VCaP (cell line): ENCODE measurements around the gene DAD1.
A peak's percentile ranks its signal among the peaks of the same experiment; 100 is the strongest.

Experiments used
- H3K27ac ChIP-seq: fragments of 450-650 bp; 2 replicates; pipeline ENCODE4 v1.5.1; 2017
- TF ChIP-seq, protein P1 (sequence below): fragments of 450-650 bp; conservative IDR thresholded peaks from 2 replicates; pipeline ENCODE4 v1.5.1; 2017; ENCODE audit warnings: mild to moderate bottlenecking, moderate library complexity

The DAD1 gene

DNA sequence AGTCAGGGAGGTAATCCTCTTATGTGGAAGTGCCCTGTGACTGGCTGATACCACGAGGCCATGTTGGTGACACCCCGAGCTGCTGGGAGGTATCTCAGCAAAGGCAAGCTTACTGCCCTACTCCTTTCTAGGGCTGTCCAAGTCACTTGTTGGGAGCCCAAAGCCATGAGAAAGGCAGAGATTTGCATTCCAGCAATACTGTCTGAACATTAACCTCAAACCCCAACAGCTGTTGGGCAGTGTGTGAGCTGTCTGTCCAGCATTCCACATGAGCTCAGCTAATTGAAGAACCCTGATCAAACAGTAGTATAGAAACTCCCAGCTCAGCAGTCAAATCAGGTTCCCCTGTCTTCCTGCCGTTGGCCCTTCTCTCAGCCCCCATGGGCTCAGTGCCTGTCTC, 18.3 kb upstream of the DAD1 start:
- no peak overlapping the region for H3K27ac ChIP-seq
- TF ChIP-seq, protein P1, sequence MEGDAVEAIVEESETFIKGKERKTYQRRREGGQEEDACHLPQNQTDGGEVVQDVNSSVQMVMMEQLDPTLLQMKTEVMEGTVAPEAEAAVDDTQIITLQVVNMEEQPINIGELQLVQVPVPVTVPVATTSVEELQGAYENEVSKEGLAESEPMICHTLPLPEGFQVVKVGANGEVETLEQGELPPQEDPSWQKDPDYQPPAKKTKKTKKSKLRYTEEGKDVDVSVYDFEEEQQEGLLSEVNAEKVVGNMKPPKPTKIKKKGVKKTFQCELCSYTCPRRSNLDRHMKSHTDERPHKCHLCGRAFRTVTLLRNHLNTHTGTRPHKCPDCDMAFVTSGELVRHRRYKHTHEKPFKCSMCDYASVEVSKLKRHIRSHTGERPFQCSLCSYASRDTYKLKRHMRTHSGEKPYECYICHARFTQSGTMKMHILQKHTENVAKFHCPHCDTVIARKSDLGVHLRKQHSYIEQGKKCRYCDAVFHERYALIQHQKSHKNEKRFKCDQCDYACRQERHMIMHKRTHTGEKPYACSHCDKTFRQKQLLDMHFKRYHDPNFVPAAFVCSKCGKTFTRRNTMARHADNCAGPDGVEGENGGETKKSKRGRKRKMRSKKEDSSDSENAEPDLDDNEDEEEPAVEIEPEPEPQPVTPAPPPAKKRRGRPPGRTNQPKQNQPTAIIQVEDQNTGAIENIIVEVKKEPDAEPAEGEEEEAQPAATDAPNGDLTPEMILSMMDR = no peak

DNA sequence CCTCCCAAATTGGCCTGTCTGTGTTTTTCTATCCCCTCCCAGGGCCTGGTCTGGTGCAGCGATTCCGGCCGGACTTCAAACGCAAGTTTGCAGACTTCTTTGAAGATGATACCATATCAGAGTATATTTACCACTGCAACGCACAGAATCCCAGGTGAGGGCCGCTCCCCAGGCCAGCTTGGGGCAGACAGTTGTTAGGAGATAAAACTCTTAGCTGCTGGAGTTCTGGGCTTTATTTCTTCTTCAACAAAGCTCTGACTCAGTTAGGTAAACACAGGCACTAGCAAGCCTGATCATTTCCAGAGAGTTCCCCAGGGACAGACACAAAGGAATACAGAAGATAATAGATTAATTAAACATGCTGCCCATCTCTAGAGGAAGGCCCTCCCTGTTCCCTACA, 17.4 kb upstream of the DAD1 start:
- no peak overlapping the region for H3K27ac ChIP-seq
- TF ChIP-seq, protein P1 = no peak

DNA sequence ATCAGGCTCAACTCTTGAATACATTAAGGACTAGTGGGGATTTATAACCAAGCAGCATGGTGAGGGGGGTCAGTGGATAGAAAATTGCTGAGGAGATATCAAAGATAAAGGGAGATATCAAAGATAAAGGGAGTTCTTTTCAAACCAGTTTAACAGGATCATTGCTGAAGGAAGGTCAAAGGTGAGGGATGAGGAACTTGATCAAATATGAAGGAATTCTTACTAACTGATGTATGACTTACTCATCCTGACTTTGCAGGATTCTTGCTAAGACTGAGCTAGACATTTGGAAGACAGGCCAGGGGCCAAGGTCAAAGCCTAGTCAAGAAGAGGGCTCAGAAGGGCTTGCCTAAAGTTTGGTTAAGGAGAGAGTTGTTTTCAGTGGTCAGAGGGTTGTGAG, 13.8 kb upstream of the DAD1 start:
- TF ChIP-seq, protein P1 = no peak
- H3K27ac ChIP-seq = peak overlapping the region; percentile 51

DNA sequence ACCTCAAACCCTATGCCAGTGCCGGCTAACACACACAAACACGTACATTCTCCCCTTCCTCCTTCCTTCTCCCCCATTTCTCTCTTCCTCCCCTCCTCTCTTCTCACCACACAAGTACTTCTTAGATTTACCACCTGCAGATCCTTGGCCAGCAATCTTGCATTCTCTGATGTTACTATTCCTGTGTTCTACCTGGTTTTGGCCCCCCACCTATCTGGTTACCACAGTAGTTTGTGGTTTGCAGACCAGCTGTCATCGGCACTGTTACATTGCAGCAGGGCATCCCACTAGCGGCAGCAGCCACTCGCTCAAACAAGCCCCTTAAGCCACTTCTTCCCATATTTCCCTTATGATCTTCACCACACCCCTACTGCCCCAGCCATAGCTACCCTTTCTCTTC, 13.0 kb upstream of the DAD1 start:
- TF ChIP-seq, protein P1 = no peak

DNA sequence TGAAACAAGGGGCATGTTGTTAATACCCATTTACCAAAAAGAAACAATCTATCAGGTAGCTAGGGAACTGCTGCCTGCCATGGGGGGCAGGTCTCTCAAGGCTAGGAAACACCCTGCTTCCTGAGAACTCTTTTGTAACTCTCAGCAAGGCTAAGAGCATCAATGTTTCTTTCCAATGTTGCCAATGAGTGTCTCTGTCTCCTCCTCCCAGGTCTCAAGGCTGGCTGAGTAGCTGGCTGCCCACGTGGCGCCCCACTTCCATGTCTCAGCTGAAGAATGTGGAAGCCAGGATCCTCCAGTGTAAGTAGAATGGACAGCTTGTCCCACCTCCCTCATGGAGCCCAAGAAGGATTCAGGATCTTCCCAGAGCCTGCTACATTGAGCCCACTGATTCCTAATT, 12.4 kb upstream of the DAD1 start:
- TF ChIP-seq, protein P1 = no peak
- H3K27ac ChIP-seq = peak overlapping the region; percentile 51; the same call in 1 of the 2 replicates

More for the DNA sequence above, 13.0 kb upstream of the DAD1 start:
- H3K27ac ChIP-seq = peak overlapping the region; percentile 51

DNA sequence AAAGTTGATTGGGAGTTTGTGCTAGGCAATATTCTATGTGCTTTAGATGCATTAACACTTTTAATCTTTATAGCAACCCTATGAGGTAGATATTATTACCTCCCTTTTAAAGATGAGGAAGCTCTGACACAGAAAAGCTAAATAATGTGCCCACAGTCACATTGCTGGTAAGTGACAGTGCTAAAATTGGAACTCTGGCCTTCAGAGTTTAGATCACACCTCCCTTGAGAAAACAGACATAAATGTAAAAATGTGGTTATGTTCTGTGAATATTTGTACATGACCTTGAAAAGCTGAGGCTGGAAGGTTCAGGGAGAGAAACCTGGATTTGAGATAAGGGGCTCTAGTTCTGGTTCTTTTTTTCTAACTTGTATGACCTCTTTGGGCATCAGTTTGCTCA, 11.0 kb upstream of the DAD1 start:
- peak overlapping the region; percentile 85 for H3K27ac ChIP-seq
- TF ChIP-seq, protein P1 = no peak

DNA sequence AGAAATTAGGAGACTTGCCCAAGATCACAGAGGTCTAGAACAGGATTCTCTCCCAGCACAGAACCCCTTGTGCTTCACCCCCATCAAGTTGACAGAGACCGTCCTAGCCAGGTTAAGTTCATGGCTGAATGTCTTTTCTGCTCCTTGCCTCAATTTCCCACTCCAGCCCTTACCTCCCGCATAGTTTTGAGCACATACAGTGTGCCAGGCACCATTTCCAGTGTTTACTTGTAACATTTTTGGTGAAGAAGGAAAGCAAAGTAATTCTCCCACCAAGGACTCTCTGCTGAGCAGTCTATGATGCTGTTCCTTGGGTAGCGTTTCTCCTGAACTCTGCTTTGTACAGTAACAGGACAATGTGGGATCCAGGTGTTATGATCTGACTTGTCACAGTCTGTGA, 10.3 kb upstream of the DAD1 start:
- TF ChIP-seq, protein P1 = no peak
- H3K27ac ChIP-seq = peak overlapping the region; percentile 85

DNA sequence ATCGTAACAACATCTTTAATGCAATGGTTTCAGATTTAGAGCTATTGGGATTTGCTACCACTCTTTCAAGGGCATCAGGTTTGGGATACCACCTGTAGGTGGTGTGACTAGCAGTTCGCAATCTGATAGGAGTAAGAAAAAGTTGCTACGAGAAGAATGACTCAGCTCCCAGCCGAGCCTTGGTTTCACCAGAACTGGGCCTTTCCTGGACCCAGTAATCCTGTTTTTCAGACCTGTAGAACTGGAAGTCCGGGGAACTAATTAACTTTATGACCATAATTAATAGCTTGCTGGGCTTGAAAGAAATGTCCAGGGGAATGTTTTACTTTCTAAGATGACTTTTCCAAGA, 9.8 kb upstream of the DAD1 start:
- peak overlapping the region; percentile 85 for H3K27ac ChIP-seq
- TF ChIP-seq, protein P1 = peak; percentile 49
